ENCODE results near the gene TBR1.

TBR1 gene

DNA sequence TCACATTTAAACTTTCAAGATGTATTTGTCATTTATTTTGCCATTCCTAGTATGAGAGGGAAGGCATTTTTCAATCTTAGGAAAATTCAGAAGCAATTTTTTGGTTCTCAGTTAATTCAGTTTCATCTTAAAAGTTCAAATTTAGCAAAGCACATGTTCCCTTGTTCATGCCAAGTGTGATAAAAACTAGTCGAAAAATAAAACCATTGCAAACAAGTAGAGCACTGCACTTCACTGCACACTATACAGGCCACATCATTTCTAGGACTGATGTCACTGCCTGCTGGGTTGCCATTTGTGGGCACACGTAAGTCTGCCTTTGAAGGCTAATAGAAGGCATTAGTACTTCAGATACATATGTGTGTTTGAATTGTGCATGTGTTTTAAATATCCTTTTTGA lies 14.3 kb downstream of the TBR1 start:
- Mint-ChIP-seq H3K27ac (no peak overlapping the region), H3K36me3 (ENCODE audit: low read depth) (no peaks in the 10 kb centered on the region), H3K4me1 (peaks cover 7% of the 10 kb centered on the region), H3K4me3 (no peak overlapping the region), H3K9me3 (peaks cover 3% of the 10 kb centered on the region), H3K27me3 (ENCODE audit: low read depth, poor library complexity) (peaks cover 96% of the 10 kb centered on the region)
- TF ChIP-seq, protein P1, sequence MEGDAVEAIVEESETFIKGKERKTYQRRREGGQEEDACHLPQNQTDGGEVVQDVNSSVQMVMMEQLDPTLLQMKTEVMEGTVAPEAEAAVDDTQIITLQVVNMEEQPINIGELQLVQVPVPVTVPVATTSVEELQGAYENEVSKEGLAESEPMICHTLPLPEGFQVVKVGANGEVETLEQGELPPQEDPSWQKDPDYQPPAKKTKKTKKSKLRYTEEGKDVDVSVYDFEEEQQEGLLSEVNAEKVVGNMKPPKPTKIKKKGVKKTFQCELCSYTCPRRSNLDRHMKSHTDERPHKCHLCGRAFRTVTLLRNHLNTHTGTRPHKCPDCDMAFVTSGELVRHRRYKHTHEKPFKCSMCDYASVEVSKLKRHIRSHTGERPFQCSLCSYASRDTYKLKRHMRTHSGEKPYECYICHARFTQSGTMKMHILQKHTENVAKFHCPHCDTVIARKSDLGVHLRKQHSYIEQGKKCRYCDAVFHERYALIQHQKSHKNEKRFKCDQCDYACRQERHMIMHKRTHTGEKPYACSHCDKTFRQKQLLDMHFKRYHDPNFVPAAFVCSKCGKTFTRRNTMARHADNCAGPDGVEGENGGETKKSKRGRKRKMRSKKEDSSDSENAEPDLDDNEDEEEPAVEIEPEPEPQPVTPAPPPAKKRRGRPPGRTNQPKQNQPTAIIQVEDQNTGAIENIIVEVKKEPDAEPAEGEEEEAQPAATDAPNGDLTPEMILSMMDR (IDR thresholded peaks at IDR 0.05) = no peak
- no peak for DNase-seq

DNA sequence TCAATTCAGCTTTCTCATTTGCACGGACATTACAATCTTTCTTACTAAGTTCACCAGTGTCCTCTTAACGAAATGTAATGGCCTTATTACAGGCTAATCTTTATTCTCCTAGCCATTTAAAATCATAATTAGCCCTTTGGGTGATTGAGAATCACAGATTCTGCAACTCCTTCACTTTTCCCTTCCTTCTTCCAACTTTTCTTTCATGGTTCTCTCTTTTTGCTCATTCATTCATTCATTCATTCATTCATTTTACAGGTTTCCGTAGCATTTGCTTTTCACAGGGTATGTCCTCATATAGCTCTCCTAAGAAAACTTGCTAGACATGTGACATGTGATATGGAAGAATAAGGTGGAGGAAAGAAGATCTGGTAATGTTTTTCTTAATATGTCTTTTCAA lies 16.0 kb downstream of the TBR1 start:
- Mint-ChIP-seq H3K27ac (no peak overlapping the region), H3K9me3 (peaks cover 4% of the 10 kb centered on the region), H3K4me3 (no peak overlapping the region), H3K4me1 (peaks cover 5% of the 10 kb centered on the region), H3K27me3 (ENCODE audit: low read depth, poor library complexity) (peaks cover 79% of the 10 kb centered on the region), H3K36me3 (ENCODE audit: low read depth) (no peaks in the 10 kb centered on the region)
- no peak for DNase-seq
- TF ChIP-seq, protein P1 (IDR thresholded peaks at IDR 0.05) = no peak

- Mint-ChIP-seq H3K27me3 (ENCODE audit: low read depth, poor library complexity) (peaks cover 59% of the 10 kb centered on the region), H3K4me1 (no peaks in the 10 kb centered on the region), H3K27ac (no peak overlapping the region), H3K9me3 (peaks cover 4% of the 10 kb centered on the region), H3K36me3 (ENCODE audit: low read depth) (no peaks in the 10 kb centered on the region), H3K4me3 (no peak overlapping the region)
- TF ChIP-seq, protein P1 (IDR thresholded peaks at IDR 0.05) = no peak
- no peak for DNase-seq
Observed at GRCh38 chr2:161434118-161434517, 18.0 kb downstream of the TBR1 start.

- H3K4me1 Mint-ChIP-seq = no peaks in the 10 kb centered on the region
Observed at GRCh38 chr2:161436411-161436810, 20.3 kb downstream of the TBR1 start.

GRCh38 chr2:161438598-161438997 lies 22.5 kb downstream of the TBR1 start:
- Mint-ChIP-seq H3K4me3 (no peak overlapping the region), H3K27ac (no peak overlapping the region), H3K9me3 (peaks cover 4% of the 10 kb centered on the region), H3K27me3 (ENCODE audit: low read depth, poor library complexity) (peaks cover 14% of the 10 kb centered on the region), H3K36me3 (ENCODE audit: low read depth) (no peaks in the 10 kb centered on the region), H3K4me1 (no peaks in the 10 kb centered on the region)
- TF ChIP-seq, protein P1 (IDR thresholded peaks at IDR 0.05) = no peak
- no peak for DNase-seq

More at GRCh38 chr2:161436411-161436810, 20.3 kb downstream of the TBR1 start:
- DNase-seq = no peak
- Mint-ChIP-seq H3K4me3 (no peak overlapping the region), H3K27ac (no peak overlapping the region), H3K27me3 (ENCODE audit: low read depth, poor library complexity) (peaks cover 36% of the 10 kb centered on the region), H3K9me3 (peaks cover 4% of the 10 kb centered on the region), H3K36me3 (ENCODE audit: low read depth) (no peaks in the 10 kb centered on the region)
- TF ChIP-seq, protein P1 (IDR thresholded peaks at IDR 0.05) = no peak

- Mint-ChIP-seq H3K4me3 (no peak overlapping the region), H3K27ac (no peak overlapping the region), H3K27me3 (ENCODE audit: low read depth, poor library complexity) (peaks cover 13% of the 10 kb centered on the region), H3K36me3 (ENCODE audit: low read depth) (no peaks in the 10 kb centered on the region), H3K9me3 (no peaks in the 10 kb centered on the region), H3K4me1 (no peaks in the 10 kb centered on the region)
- TF ChIP-seq, protein P1 (IDR thresholded peaks at IDR 0.05) = no peak
- DNase-seq = no peak
Observed at GRCh38 chr2:161445097-161445496, 29.0 kb downstream of the TBR1 start.
